Panc1 (cell line): ENCODE measurements around the gene CALU. TPM values are rescaled to one million over a fixed set of nuclear protein-coding genes. Genes with fewer than 3 reads are reported as not detected.

Experiments
- ATAC-seq: fragments of 200-7000 bp; cut with Tn5 transposase; 2 replicates; pipeline ENCODE4 v1.9.1; 2020; ENCODE audit warnings: mild to moderate bottlenecking, moderate library complexity
- Bru-seq: library from RNA; stranded (reverse); fragments of 400-500 nt; gene quantifications from one replicate; lab custom pipeline; 2021; lab: Mats Ljungman, UMichigan
- BruChase-seq, 2 experiments: library from RNA; stranded (reverse); fragments of 400-500 nt; gene quantifications; one replicate each; lab custom pipeline; 2021; lab: Mats Ljungman, UMichigan
- BruUV-seq: library from RNA; stranded (reverse); fragments of 400-500 nt; replicated peaks from 2 replicates; lab custom pipeline; 2021; lab: Mats Ljungman, UMichigan
- CTCF ChIA-PET: fragments of 300-600 bp; sonication (Branson Sonifier 250); formaldehyde crosslinking; loops from one replicate; lab custom pipeline; 2022; ENCODE audit warnings: antibody characterized with exemption; lab: Charles Lee
- POLR2A ChIA-PET: fragments of 300-600 bp; sonication (Branson Sonifier 250); formaldehyde crosslinking; loops from one replicate; lab custom pipeline; 2022; ENCODE audit warnings: antibody characterized with exemption; lab: Charles Lee
- DNase-seq: peaks from one replicate; pipeline ENCODE4 v3.0.0-alpha.2; 2010; ENCODE audit warnings: low read depth, low spot score
- H3K27ac ChIP-seq: 2 replicates; pipeline ENCODE4 v1.5.1; 2011; ENCODE audit warnings: mild to moderate bottlenecking, low read length, inconsistent platforms
- H3K27me3 ChIP-seq: fragments of 200-500 bp; sonication (Bioruptor generic); 2 replicates; pipeline ENCODE4 v1.6.0; 2014; ENCODE audit warnings: low read length, inconsistent platforms; ENCODE audit not compliant: control insufficient read depth, insufficient read depth
- H3K36me3 ChIP-seq: fragments of 200-500 bp; sonication (Bioruptor generic); 2 replicates; pipeline ENCODE4 v1.5.1; 2014; ENCODE audit warnings: inconsistent platforms, mild to moderate bottlenecking, low read length, moderate library complexity; ENCODE audit not compliant: control insufficient read depth, insufficient read depth
- H3K4me1 ChIP-seq: 2 replicates; pipeline ENCODE4 v1.5.1; 2011; ENCODE audit warnings: inconsistent platforms, mild to moderate bottlenecking, low read length, moderate library complexity; ENCODE audit not compliant: control insufficient read depth, insufficient read depth
- H3K4me3 ChIP-seq, 2 experiments: 2 replicates each; pipeline ENCODE4 v1.5.1; 2011 to 2012; ENCODE audit warnings: low read depth in 2 of 2, low read length in 2 of 2, mild to moderate bottlenecking in 2 of 2, inconsistent platforms in 1 of 2, moderate library complexity in 1 of 2
- H3K9me3 ChIP-seq: fragments of 200-500 bp; sonication (Bioruptor generic); 2 replicates; pipeline ENCODE4 v1.5.1; 2014; ENCODE audit warnings: low read depth, mild to moderate bottlenecking, inconsistent platforms, low read length, moderate library complexity; ENCODE audit not compliant: control insufficient read depth, insufficient read depth
- CTCF ChIP-seq: fragments of 450-650 bp; IDR thresholded peaks from 2 replicates; pipeline ENCODE4 v1.5.1; 2017; ENCODE audit warnings: mild to moderate bottlenecking
- POLR2AphosphoS5 ChIP-seq: IDR thresholded peaks from 2 replicates; pipeline ENCODE4 v1.6.1; 2012; ENCODE audit warnings: mild to moderate bottlenecking, low read depth, low read length, moderate library complexity
- SIN3A ChIP-seq: IDR thresholded peaks from 2 replicates; pipeline ENCODE4 v1.6.1; 2012; ENCODE audit warnings: low read depth, mild to moderate bottlenecking, low read length, moderate library complexity, borderline replicate concordance; ENCODE audit not compliant: insufficient read depth
- TCF7L2 ChIP-seq: IDR thresholded peaks from 2 replicates; pipeline ENCODE4 v1.6.1; 2011; ENCODE audit warnings: mild to moderate bottlenecking, low read depth, low read length, inconsistent platforms
- in situ Hi-C: cut with HindIII; loops from 2 replicates; pipeline ENCODE4 v1.10.0; 2016; ENCODE audit warnings: low sequenced_read_pairs, low pct_unique_long_range_greater_than_20kb
- intact Hi-C: fragments of 100-400 bp; cut with micrococcal nuclease; formaldehyde crosslinking; loops from one replicate; pipeline ENCODE4 v1.10.0; 2022; ENCODE audit not compliant: unreplicated experiment
- long read RNA-seq: library from polyadenylated mRNA; unstranded; transcript quantifications from one replicate; pipeline ENCODE4 v2.0.0, GENCODE V29; 2021; ENCODE audit not compliant: unreplicated experiment
- polyA plus RNA-seq: library from polyadenylated mRNA; unstranded; fragments of >200 nt; gene quantifications from one replicate; pipeline ENCODE4 v1.2.1, GENCODE V29; 2012; ENCODE audit warnings: missing spikeins; ENCODE audit not compliant: insufficient read length
- total RNA-seq: library from RNA; stranded (reverse); gene quantifications from one replicate; pipeline ENCODE4 v1.2.1, GENCODE V29; 2021; ENCODE audit not compliant: unreplicated experiment
- TF ChIP-seq, protein P1 (sequence below), 2 experiments: IDR thresholded peaks; 2 replicates each; pipeline ENCODE4 v1.6.1; 2011 to 2012; ENCODE audit warnings: low read depth in 2 of 2, control low read depth in 1 of 2, low read length in 1 of 2, mild to moderate bottlenecking in 1 of 2, moderate library complexity in 1 of 2; ENCODE audit not compliant: insufficient read depth in 1 of 2

The CALU gene
- 210 TPM for total RNA-seq
- 158 TPM for polyA plus RNA-seq
- Bru-seq, nascent RNA = percentile 94 among the genes with signal in this experiment
- percentile 95 among the genes with signal in this experiment for BruChase-seq, experiment 1, labeled RNA remaining after a 2-hour chase
- percentile 98 among the genes with signal in this experiment for BruChase-seq, experiment 2, labeled RNA remaining after a 6-hour chase
- long read RNA-seq, transcript CALU-205 (6 exons, 3,210 nt) = minor isoform, 7 of 1,070 reads
- long read RNA-seq, transcript CALU-201 (7 exons, 3,357 nt) = major isoform, 821 of 1,070 reads
- long read RNA-seq, transcript CALU-202 (7 exons, 2,438 nt) = minor isoform, 148 of 1,070 reads
- long read RNA-seq, transcript CALU-203 (8 exons, 2,572 nt) = minor isoform, 6 of 1,070 reads
- long read RNA-seq, partial matches to known transcripts = 58 of 1,070 reads
- long read RNA-seq, other reads (novel, unspliced or antisense) = 30 of 1,070 reads

DNA sequence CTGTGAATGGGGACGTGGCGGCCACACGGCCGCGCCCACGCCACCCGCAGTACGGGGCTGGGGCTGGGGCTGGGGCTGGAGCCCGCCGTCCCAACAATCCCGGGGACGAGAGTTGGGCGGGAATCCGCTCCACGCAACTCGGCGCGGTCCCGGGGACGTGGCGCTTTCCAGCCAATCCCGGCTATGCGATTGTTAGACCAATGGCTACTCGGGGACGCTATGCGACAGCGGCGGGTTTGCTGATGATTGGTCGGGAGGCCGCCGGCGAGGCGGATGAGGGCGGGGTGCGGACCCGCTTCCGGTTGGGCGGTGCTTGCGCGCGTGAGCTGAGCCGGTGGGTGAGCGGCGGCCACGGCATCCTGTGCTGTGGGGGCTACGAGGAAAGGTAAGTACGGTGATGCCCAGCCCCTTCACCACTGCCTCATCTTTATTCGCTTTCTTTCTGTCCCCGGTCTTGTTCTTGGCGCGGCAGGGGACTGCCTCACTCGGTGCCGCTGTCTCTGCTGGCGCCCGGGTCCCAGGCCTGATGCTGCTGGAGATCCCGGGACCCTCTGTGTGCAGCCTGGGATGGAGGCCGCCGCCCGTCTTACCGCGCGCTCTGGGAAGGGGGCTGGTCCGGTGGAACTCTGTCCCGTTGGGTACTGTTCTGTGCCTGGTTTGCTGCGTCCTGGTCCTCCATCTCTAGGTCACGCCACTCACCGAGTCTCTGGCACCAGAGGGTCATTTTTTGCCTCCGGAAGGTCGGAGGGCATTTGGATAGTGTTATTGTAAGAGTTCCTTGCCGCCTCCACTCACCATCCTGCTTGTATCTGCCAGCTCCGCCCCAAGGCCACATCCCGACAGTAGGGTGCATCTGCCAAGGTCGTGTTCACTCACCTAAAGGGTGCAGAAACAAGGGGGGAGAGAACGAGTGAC, at the start of gene CALU:
Gene CALU (plus strand): TSS at position 312 of the 915 bp plus-strand sequence. CDS start 9,225 bp downstream, outside the sequence.
- TF ChIP-seq, protein P1, sequence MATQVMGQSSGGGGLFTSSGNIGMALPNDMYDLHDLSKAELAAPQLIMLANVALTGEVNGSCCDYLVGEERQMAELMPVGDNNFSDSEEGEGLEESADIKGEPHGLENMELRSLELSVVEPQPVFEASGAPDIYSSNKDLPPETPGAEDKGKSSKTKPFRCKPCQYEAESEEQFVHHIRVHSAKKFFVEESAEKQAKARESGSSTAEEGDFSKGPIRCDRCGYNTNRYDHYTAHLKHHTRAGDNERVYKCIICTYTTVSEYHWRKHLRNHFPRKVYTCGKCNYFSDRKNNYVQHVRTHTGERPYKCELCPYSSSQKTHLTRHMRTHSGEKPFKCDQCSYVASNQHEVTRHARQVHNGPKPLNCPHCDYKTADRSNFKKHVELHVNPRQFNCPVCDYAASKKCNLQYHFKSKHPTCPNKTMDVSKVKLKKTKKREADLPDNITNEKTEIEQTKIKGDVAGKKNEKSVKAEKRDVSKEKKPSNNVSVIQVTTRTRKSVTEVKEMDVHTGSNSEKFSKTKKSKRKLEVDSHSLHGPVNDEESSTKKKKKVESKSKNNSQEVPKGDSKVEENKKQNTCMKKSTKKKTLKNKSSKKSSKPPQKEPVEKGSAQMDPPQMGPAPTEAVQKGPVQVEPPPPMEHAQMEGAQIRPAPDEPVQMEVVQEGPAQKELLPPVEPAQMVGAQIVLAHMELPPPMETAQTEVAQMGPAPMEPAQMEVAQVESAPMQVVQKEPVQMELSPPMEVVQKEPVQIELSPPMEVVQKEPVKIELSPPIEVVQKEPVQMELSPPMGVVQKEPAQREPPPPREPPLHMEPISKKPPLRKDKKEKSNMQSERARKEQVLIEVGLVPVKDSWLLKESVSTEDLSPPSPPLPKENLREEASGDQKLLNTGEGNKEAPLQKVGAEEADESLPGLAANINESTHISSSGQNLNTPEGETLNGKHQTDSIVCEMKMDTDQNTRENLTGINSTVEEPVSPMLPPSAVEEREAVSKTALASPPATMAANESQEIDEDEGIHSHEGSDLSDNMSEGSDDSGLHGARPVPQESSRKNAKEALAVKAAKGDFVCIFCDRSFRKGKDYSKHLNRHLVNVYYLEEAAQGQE (IDR thresholded peaks at IDR 0.05; ENCODE audit: insufficient read depth in 1 of 2, low read depth in 2 of 2, low read length in 1 of 2) = peak in 1 of 2 experiments; percentile 26; a peak in 1 of 4 replicates
- TF ChIP-seq TCF7L2 (no peak), SIN3A (peak; percentile 68), CTCF (no peak), POLR2AphosphoS5 (peak; percentile 97)
- DNase-seq (peak; percentile 89), ATAC-seq (peak; percentile 99)
- peaks cover 26% of the 10 kb centered on the region for H3K4me1 ChIP-seq
- intact Hi-C loops (no loop called here), in situ Hi-C loops (no loop called here)
- no TSS peak for BruUV-seq
- peak within 1 kb of the TSS; percentile 96 for H3K27ac ChIP-seq
- H3K36me3 ChIP-seq = peaks cover 5% of the 10 kb centered on the region
- H3K4me3 ChIP-seq = peak within 1 kb of the TSS; percentile 83 to 99
- no peaks in the 10 kb centered on the region for H3K27me3 ChIP-seq
- POLR2A ChIA-PET = interaction anchor here (0.6 to 0.7 kb wide), 2 partner anchors 61 to 73 kb away, joined by 7 to 9 read pairs; no protein-coding TSS in a partner anchor
- no peaks in the 10 kb centered on the region for H3K9me3 ChIP-seq
- CTCF ChIA-PET = interaction anchor here (0.6 kb wide), 3 partner anchors 28 to 306 kb away, joined by 4 to 6 read pairs (median 4); no protein-coding TSS in a partner anchor

GRCh38 chr7:128691227-128691626, 47.9 kb upstream of the CALU start:
- H3K36me3 ChIP-seq = no peaks in the 10 kb centered on the region
- ATAC-seq (no peak), DNase-seq (no peak)
- TF ChIP-seq POLR2AphosphoS5 = no peak
- TF ChIP-seq CTCF = no peak
- TF ChIP-seq SIN3A = no peak
- no peak for TF ChIP-seq TCF7L2
- TF ChIP-seq, protein P1 (IDR thresholded peaks at IDR 0.05; ENCODE audit: insufficient read depth in 1 of 2, low read depth in 2 of 2, low read length in 1 of 2) = no peak
- no peak overlapping the region for H3K4me3 ChIP-seq
- H3K9me3 ChIP-seq = no peaks in the 10 kb centered on the region
- in situ Hi-C loops = no loop called here
- ChIA-PET CTCF (interaction anchor here (1.0 kb wide), 1 partner anchor 25 kb away, joined by 5 read pairs; no protein-coding TSS in a partner anchor), POLR2A (no interaction called here)
- no TSS peak for BruUV-seq
- intact Hi-C loops = no loop called here
- H3K27ac ChIP-seq = no peak overlapping the region
- H3K4me1 ChIP-seq = no peaks in the 10 kb centered on the region
- H3K27me3 ChIP-seq = no peaks in the 10 kb centered on the region
